K562 (cell line): ENCODE measurements around the gene CUL9.

Experiments
- CTCF ChIP-seq, 3 experiments: IDR thresholded peaks in 2 of 3; conservative IDR thresholded peaks in 1 of 3; 2 replicates each; pipeline ENCODE4 v1.5.1; 2011 to 2012; ENCODE audit warnings: low read length in 3 of 3, mild to moderate bottlenecking in 3 of 3, control low read depth in 2 of 3, improper control_type of control experiment in 1 of 3, inconsistent platforms in 1 of 3, low read depth in 1 of 3, mixed read lengths in 1 of 3, moderate library complexity in 1 of 3; ENCODE audit not compliant: insufficient read depth in 2 of 3
- MBD1 ChIP-seq: fragments of 250-450 bp; sonication (Bioruptor Pico); IDR thresholded peaks from 2 replicates; pipeline ENCODE4 v1.8.0; 2022; ENCODE audit warnings: inconsistent platforms
- NR3C1 ChIP-seq: sonication (generic); formaldehyde crosslinking; IDR thresholded peaks from 2 replicates; pipeline ENCODE4 v1.8.1; 2022; ENCODE audit warnings: missing genetic modification reagents
- POLR2A ChIP-seq: fragments of 450-650 bp; conservative IDR thresholded peaks from 2 replicates; pipeline ENCODE4 v1.6.1; 2016
- SMARCC2 ChIP-seq: fragments of 450-650 bp; IDR thresholded peaks from 2 replicates; pipeline ENCODE4 v1.6.1; 2017; ENCODE audit warnings: antibody characterized with exemption, moderate library complexity, mild to moderate bottlenecking, low read depth
- ZNF347 ChIP-seq: fragments of 450-650 bp; formaldehyde crosslinking; IDR thresholded peaks from 2 replicates; pipeline ENCODE4 v1.4.0; 2020; ENCODE audit warnings: low read depth, mild to moderate bottlenecking, moderate library complexity

GRCh38 chr6:43222418-43223059 is 40.5 kb downstream of the CUL9 start:
- no peak for TF ChIP-seq SMARCC2
- TF ChIP-seq POLR2A = peak; percentile 60; the same call in 1 of the 2 replicates
- TF ChIP-seq ZNF347 (CRISPR knock-in tag) = no peak
- no peak for TF ChIP-seq NR3C1 (CRISPR knock-in tag)
- TF ChIP-seq MBD1 = no peak
- no peak for TF ChIP-seq CTCF (IDR thresholded peaks at IDR 0.05 in 2 of 3, conservative IDR thresholded peaks at IDR 0.05 in 1 of 3; ENCODE audit: insufficient read depth in 2 of 3, low read depth in 1 of 3, low read length in 3 of 3)
